ENCODE results near the gene SUN5. TPM values are rescaled to one million over a fixed set of nuclear protein-coding genes. Genes with fewer than 3 reads are reported as not detected.
"Not testable (repeated sequence)": the region's sequence is repeated elsewhere in the genome, so short reads cannot be mapped to it uniquely, and the experiment has no call there.

The SUN5 gene
- total RNA-seq (not detected), polyA plus RNA-seq (ENCODE audit: insufficient read length in 6 of 6) (not detected)
- long read RNA-seq, donor 1: 0 reads
- long read RNA-seq, donor 2: 0 reads
- long read RNA-seq, donor 3: 0 reads
- long read RNA-seq, donor 4: 0 reads
- long read RNA-seq, donor 5: 0 reads
- long read RNA-seq, donor 6: 0 reads
- long read RNA-seq, donor 7: 0 reads
- long read RNA-seq, donor 8: 0 reads
- long read RNA-seq, donor 9: 0 reads
- long read RNA-seq, donor 10: 0 reads
- long read RNA-seq, donor 11: 0 reads
- long read RNA-seq, donor 12: 0 reads

GRCh38 chr20:33004141-33004751 lies at the start of gene SUN5:
SUN5 (minus strand) TSS chr20:33004433; CDS start chr20:33004340, 93 bp downstream.
- no peaks in the 10 kb centered on the region for H3K36me3 ChIP-seq
- DNase-seq (no peak), ATAC-seq (no peak)
- H3K4me3 ChIP-seq: no peak within 1 kb of the TSS
- no peak for TF ChIP-seq CTCF (IDR thresholded peaks at IDR 0.05)
- no peaks in the 10 kb centered on the region for H3K4me1 ChIP-seq
- intact Hi-C loops (cut with DNase I): no loop called here
- peaks cover 0 to 5% of the 10 kb centered on the region in 2 donors for H3K9me3 ChIP-seq
- H3K27ac ChIP-seq: no peak within 1 kb of the TSS
- H3K27me3 ChIP-seq: no peaks in the 10 kb centered on the region

- no peaks in the 10 kb centered on the region for H3K9me3 ChIP-seq
- no peak within 1 kb of the TSS for H3K27ac ChIP-seq
- peaks cover 0 to 4% of the 10 kb centered on the region in 2 donors for H3K27me3 ChIP-seq
- no peak within 1 kb of the TSS for H3K4me3 ChIP-seq
- ATAC-seq (no peak), DNase-seq (peak in 1 of 4 donors; percentile 77)
- TF ChIP-seq CTCF (IDR thresholded peaks at IDR 0.05): no peak
- no peaks in the 10 kb centered on the region for H3K4me1 ChIP-seq
- no peaks in the 10 kb centered on the region for H3K36me3 ChIP-seq
- intact Hi-C loops (cut with DNase I): no loop called here
Observed at GRCh38 chr20:33053291-33054106, 49.3 kb upstream of the SUN5 start, which contains the start of gene BPIFB3. BPIFB3 (plus strand) TSS chr20:33053903; CDS start chr20:33055436, 1,533 bp downstream.

- no peak for ATAC-seq
- intact Hi-C loops (cut with DNase I): no loop called here
- DNase-seq: no peak
- H3K4me3 ChIP-seq: no peak overlapping the region
- TF ChIP-seq CTCF (IDR thresholded peaks at IDR 0.05): no peak
- H3K4me1 ChIP-seq: no peaks in the 10 kb centered on the region
- peaks cover 0 to 4% of the 10 kb centered on the region in 2 donors for H3K27me3 ChIP-seq
- peaks cover 0 to 3% of the 10 kb centered on the region in 2 donors for H3K9me3 ChIP-seq
- H3K36me3 ChIP-seq: no peaks in the 10 kb centered on the region
- H3K27ac ChIP-seq: no peak overlapping the region
Observed at GRCh38 chr20:33051333-33051732, 47.1 kb upstream of the SUN5 start.

GRCh38 chr20:33046412-33046811 lies 42.2 kb upstream of the SUN5 start:
- H3K4me1 ChIP-seq: no peaks in the 10 kb centered on the region
- H3K36me3 ChIP-seq: no peaks in the 10 kb centered on the region
- H3K27ac ChIP-seq: no peak overlapping the region
- intact Hi-C loops (cut with DNase I): no loop called here
- peaks cover 0 to 26% of the 10 kb centered on the region in 2 donors for H3K9me3 ChIP-seq
- TF ChIP-seq CTCF (IDR thresholded peaks at IDR 0.05): no peak
- no peak overlapping the region for H3K4me3 ChIP-seq
- ATAC-seq (no peak), DNase-seq (no peak)
- H3K27me3 ChIP-seq: no peaks in the 10 kb centered on the region

GRCh38 chr20:33045129-33045721 lies 41.0 kb upstream of the SUN5 start:
- H3K27ac ChIP-seq; H3K4me1 ChIP-seq; H3K27me3 ChIP-seq; DNase-seq; H3K36me3 ChIP-seq; H3K4me3 ChIP-seq; intact Hi-C loops (cut with DNase I); ATAC-seq: not testable (repeated sequence)
- peaks cover 0 to 26% of the 10 kb centered on the region in 2 donors for H3K9me3 ChIP-seq

Measured in left lung (tissue), 14 donors.